Breast epithelium (tissue), 3 donors: Measurements from ENCODE around the gene ZNF561.

Source experiments
- CTCF ChIP-seq, 3 donors: fragments of 450-650 bp; IDR thresholded peaks; one replicate each; pipeline ENCODE4 v1.5.1; 2016 to 2017; ENCODE audit warnings: antibody characterized with exemption in 3 of 3, mild to moderate bottlenecking in 3 of 3, moderate library complexity in 3 of 3
- POLR2A ChIP-seq: fragments of 450-650 bp; IDR thresholded peaks from one replicate; pipeline ENCODE4 v1.6.1; 2016; ENCODE audit warnings: antibody characterized with exemption, mild to moderate bottlenecking, moderate library complexity
- POLR2AphosphoS5 ChIP-seq, 3 donors: sonication (generic); formaldehyde crosslinking; IDR thresholded peaks; one replicate each; pipeline ENCODE4 v1.6.1; 2017; ENCODE audit warnings: antibody characterized with exemption in 3 of 3

- TF ChIP-seq CTCF (IDR thresholded peaks at IDR 0.05) (no peak), POLR2A (no peak), POLR2AphosphoS5 (IDR thresholded peaks at IDR 0.05) (no peak)
Observed at GRCh38 chr19:9658769-9659168, 37.7 kb upstream of the ZNF561 start.
